ENCODE measurements around the gene UMOD.

UMOD gene

DNA sequence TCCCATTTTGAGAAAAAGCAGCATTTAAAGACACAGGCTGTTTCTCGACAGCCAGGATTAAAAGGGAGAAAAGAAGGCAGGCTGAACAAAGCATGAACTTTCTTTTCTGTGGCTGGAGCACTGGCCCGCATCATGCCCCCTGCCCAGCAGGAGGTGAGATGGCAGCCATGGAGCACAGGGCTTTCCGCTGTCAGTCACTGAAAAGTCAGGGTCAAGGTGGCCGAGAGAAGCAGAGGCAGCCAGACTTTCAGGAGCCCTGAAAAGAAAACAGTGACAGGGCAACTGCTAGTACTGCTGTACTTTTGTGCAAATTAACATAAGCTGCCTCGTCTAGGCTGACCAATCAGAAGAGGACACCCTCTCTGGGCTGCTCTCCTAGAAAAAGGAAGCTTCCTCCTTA, 19.4 kb downstream of the UMOD start:
- TF ChIP-seq, protein P1, sequence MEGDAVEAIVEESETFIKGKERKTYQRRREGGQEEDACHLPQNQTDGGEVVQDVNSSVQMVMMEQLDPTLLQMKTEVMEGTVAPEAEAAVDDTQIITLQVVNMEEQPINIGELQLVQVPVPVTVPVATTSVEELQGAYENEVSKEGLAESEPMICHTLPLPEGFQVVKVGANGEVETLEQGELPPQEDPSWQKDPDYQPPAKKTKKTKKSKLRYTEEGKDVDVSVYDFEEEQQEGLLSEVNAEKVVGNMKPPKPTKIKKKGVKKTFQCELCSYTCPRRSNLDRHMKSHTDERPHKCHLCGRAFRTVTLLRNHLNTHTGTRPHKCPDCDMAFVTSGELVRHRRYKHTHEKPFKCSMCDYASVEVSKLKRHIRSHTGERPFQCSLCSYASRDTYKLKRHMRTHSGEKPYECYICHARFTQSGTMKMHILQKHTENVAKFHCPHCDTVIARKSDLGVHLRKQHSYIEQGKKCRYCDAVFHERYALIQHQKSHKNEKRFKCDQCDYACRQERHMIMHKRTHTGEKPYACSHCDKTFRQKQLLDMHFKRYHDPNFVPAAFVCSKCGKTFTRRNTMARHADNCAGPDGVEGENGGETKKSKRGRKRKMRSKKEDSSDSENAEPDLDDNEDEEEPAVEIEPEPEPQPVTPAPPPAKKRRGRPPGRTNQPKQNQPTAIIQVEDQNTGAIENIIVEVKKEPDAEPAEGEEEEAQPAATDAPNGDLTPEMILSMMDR (conservative IDR thresholded peaks at IDR 0.05; ENCODE audit: low read depth, low read length), result no peak
- H3K4me3 ChIP-seq (ENCODE audit: low read depth, low read length), result no peak overlapping the region
- no peak for DNase-seq (ENCODE audit: low read depth)

DNA sequence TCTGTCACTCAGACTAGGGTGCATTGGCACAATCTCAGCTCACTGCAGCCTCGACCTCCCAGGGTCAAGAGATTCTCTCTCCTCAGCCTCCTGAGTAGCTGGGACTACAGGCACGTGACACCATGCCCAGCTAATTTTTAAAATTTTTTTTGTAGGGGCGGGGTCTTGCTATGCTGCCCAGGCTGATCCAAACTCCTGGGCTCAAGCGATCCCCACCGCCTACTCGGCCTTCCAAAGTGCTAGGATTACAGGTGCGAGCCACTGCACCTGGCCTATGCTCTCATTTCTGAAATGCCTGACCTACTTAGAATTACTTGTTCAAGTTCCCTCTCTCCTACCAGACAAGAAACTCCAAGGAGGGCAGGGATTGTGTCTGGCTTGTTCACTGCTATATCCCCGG, 20.1 kb downstream of the UMOD start:
- H3K4me3 ChIP-seq (ENCODE audit: low read depth, low read length), result no peak overlapping the region
- TF ChIP-seq, protein P1 (conservative IDR thresholded peaks at IDR 0.05; ENCODE audit: low read depth, low read length), result no peak
- DNase-seq (ENCODE audit: low read depth), result no peak

- no peak for DNase-seq (ENCODE audit: low read depth)
- TF ChIP-seq, protein P1 (conservative IDR thresholded peaks at IDR 0.05; ENCODE audit: low read depth, low read length), result no peak
- no peak overlapping the region for H3K4me3 ChIP-seq (ENCODE audit: low read depth, low read length)
These were observed 20.9 kb downstream of the UMOD start for GRCh38 chr16:20331635-20332034.

DNA sequence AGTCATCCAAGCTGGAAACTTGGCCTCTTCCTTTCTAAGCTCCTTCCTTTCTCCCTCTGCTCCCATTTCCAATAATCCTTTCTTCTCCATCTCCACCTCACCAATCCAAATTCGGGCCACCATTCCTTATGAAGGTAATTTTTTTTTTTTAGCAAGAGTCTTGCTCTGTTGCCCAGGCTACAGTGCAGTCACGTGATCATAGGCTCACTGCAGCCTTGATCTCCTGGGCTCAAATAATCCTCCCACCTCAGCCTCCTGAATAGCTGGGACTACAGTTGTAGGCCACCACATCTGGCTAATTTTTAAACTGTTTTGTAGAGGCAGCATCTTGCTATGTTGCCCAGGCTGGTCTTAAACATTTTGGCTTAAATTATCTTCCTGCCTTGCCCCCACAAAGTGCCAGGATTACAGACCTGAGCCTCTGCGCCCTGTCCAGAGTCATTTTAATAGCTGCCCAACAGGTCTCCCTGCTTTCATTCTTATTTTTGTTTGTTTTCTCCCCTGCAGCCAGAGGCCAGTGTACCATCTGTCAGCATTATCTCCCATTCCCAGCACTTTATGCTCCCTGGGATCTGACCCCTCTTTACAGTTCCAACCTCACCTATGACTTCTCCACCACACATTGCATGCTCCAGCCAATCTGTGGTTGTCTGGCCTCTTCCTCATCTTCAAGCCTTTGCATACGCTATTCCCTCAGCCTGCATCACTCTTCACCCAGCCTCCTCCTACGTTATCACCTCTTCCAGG, 22.9 kb downstream of the UMOD start:
- TF ChIP-seq, protein P1 (conservative IDR thresholded peaks at IDR 0.05; ENCODE audit: low read depth, low read length), result no peak
- H3K4me3 ChIP-seq (ENCODE audit: low read depth, low read length), result no peak overlapping the region
- DNase-seq (ENCODE audit: low read depth), result no peak

GRCh38 chr16:20327444-20328041, 25.0 kb downstream of the UMOD start, which contains the start of gene GP2:
Gene GP2, minus strand, starts transcription at chr16:20327513. Its CDS starts 1,082 bp downstream, at chr16:20326431.
- no peak within 1 kb of the TSS for H3K4me3 ChIP-seq (ENCODE audit: low read depth, low read length)
- DNase-seq (ENCODE audit: low read depth), result no peak
- TF ChIP-seq, protein P1 (conservative IDR thresholded peaks at IDR 0.05; ENCODE audit: low read depth, low read length), result no peak

GRCh38 chr16:20326321-20326720, 26.2 kb downstream of the UMOD start:
- no peak for DNase-seq (ENCODE audit: low read depth)
- H3K4me3 ChIP-seq (ENCODE audit: low read depth, low read length), result no peak overlapping the region
- TF ChIP-seq, protein P1 (conservative IDR thresholded peaks at IDR 0.05; ENCODE audit: low read depth, low read length), result no peak

DNA sequence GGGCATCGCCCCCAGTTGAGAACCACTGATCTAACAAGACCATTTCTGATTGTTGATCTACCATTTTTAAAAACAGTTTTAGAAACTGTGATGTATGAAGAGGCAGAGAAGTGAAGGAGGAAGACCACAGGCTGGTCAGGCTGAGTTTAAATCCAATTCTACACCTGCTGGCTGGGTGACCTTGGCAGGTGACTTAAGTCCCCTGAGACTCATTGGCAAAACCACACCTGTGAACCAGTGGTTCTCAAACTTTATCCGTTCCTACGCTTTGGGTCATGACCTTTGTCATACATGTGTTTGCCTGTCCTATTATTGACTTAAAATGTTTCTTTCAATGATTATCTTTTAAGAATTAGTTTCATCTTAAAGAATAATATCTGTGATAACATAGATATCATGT, 27.5 kb downstream of the UMOD start:
- no peak overlapping the region for H3K4me3 ChIP-seq (ENCODE audit: low read depth, low read length)
- TF ChIP-seq, protein P1 (conservative IDR thresholded peaks at IDR 0.05; ENCODE audit: low read depth, low read length), result no peak
- DNase-seq (ENCODE audit: low read depth), result no peak
